Stomach (tissue), 4 donors: Measurements from ENCODE around the gene JAKMIP1.

Experiments
- EP300 ChIP-seq: sonication (generic); formaldehyde crosslinking; IDR thresholded peaks from one replicate; pipeline ENCODE4 v1.6.1; 2017; ENCODE audit warnings: antibody characterized with exemption
- POLR2A ChIP-seq, 4 donors: fragments of 450-650 bp; IDR thresholded peaks; one replicate each; pipeline ENCODE4 v1.6.1; 2016; ENCODE audit warnings: antibody characterized with exemption in 4 of 4, control low read depth in 2 of 4, mild to moderate bottlenecking in 1 of 4, moderate library complexity in 1 of 4
- TF ChIP-seq, protein P1 (sequence below), 7 experiments: fragments of 450-650 bp in 4 of 7; fragments of 200-600 bp in 3 of 7; sonication (generic) in 3 of 7; IDR thresholded peaks; one replicate each; pipeline ENCODE4 v1.5.1; 2016 to 2019; ENCODE audit warnings: antibody characterized with exemption in 7 of 7, control low read depth in 2 of 7, mild to moderate bottlenecking in 1 of 7

- TF ChIP-seq POLR2A (IDR thresholded peaks at IDR 0.05) (no peak), EP300 (no peak)
- TF ChIP-seq, protein P1, sequence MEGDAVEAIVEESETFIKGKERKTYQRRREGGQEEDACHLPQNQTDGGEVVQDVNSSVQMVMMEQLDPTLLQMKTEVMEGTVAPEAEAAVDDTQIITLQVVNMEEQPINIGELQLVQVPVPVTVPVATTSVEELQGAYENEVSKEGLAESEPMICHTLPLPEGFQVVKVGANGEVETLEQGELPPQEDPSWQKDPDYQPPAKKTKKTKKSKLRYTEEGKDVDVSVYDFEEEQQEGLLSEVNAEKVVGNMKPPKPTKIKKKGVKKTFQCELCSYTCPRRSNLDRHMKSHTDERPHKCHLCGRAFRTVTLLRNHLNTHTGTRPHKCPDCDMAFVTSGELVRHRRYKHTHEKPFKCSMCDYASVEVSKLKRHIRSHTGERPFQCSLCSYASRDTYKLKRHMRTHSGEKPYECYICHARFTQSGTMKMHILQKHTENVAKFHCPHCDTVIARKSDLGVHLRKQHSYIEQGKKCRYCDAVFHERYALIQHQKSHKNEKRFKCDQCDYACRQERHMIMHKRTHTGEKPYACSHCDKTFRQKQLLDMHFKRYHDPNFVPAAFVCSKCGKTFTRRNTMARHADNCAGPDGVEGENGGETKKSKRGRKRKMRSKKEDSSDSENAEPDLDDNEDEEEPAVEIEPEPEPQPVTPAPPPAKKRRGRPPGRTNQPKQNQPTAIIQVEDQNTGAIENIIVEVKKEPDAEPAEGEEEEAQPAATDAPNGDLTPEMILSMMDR (IDR thresholded peaks at IDR 0.05) = no peak
These were observed 47.3 kb downstream of the JAKMIP1 start for GRCh38 chr4:6152869-6153705.
